Stimulated activated CD8-positive, alpha-beta memory T cell treated with anti-CD3 and anti-CD28 coated beads, Interleukin-12 subunit alpha, Interleukin-12 subunit beta, amount 100 ng/mL, for 1 hour (primary cell): ENCODE data around the gene PGA5.
"Not testable (repeated sequence)": the region's sequence is repeated elsewhere in the genome, so short reads cannot be mapped to it uniquely, and the experiment has no call there.

Experiments
- DNase-seq: peaks from one replicate; pipeline ENCODE4 v3.0.0-alpha.2; 2020; ENCODE audit warnings: low read depth

PGA5 gene

GRCh38 chr11:61240875-61241274 lies at the start of gene PGA5:
PGA5 (plus strand) TSS chr11:61241175; CDS start chr11:61241227, 52 bp downstream.
- not testable (repeated sequence) for DNase-seq

GRCh38 chr11:61193596-61193995 lies 47.4 kb upstream of the PGA5 start:
- no peak for DNase-seq

GRCh38 chr11:61194169-61194671 lies 46.8 kb upstream of the PGA5 start:
- DNase-seq: no peak

GRCh38 chr11:61194981-61195695 lies 45.8 kb upstream of the PGA5 start:
- no peak for DNase-seq

- no peak for DNase-seq
These were observed 45.3 kb upstream of the PGA5 start for GRCh38 chr11:61195719-61196118.

- DNase-seq: no peak
These were observed 42.6 kb upstream of the PGA5 start for GRCh38 chr11:61198361-61198760.

- DNase-seq: no peak
These were observed 41.9 kb upstream of the PGA5 start for GRCh38 chr11:61198948-61199523.

- no peak for DNase-seq
These were observed 39.5 kb upstream of the PGA5 start for GRCh38 chr11:61201476-61201875.

- not testable (repeated sequence) for DNase-seq
These were observed 37.8 kb upstream of the PGA5 start, which contains the start of gene PGA3 for GRCh38 chr11:61202950-61203746. PGA3 (plus strand) TSS chr11:61203515; CDS start chr11:61203565, 50 bp downstream.

GRCh38 chr11:61203873-61204272 lies 37.1 kb upstream of the PGA5 start:
- DNase-seq: not testable (repeated sequence)

- not testable (repeated sequence) for DNase-seq
These were observed 36.4 kb upstream of the PGA5 start for GRCh38 chr11:61204502-61205059.

GRCh38 chr11:61207636-61208310 lies 33.2 kb upstream of the PGA5 start:
- not testable (repeated sequence) for DNase-seq

- DNase-seq: not testable (repeated sequence)
These were observed 30.3 kb upstream of the PGA5 start for GRCh38 chr11:61210629-61211028.

GRCh38 chr11:61211327-61211952 lies 29.5 kb upstream of the PGA5 start:
- not testable (repeated sequence) for DNase-seq

GRCh38 chr11:61212202-61212601 lies 28.8 kb upstream of the PGA5 start:
- not testable (repeated sequence) for DNase-seq

- not testable (repeated sequence) for DNase-seq
These were observed 27.2 kb upstream of the PGA5 start for GRCh38 chr11:61213711-61214324.

- DNase-seq: not testable (repeated sequence)
These were observed 22.7 kb upstream of the PGA5 start for GRCh38 chr11:61218306-61218705.

GRCh38 chr11:61219016-61219415 lies 22.0 kb upstream of the PGA5 start:
- DNase-seq: not testable (repeated sequence)

- not testable (repeated sequence) for DNase-seq
These were observed 18.9 kb upstream of the PGA5 start, which contains the start of gene PGA4 for GRCh38 chr11:61222047-61222446. PGA4 (plus strand) TSS chr11:61222347; CDS start chr11:61222401, 54 bp downstream.

GRCh38 chr11:61222692-61223091 lies 18.3 kb upstream of the PGA5 start:
- DNase-seq: not testable (repeated sequence)
